HCT116 (cell line): Measurements from ENCODE around the gene ARHGEF37.

Experiments
- CBX3 ChIP-seq: IDR thresholded peaks from 2 replicates; pipeline ENCODE4 v1.6.1; 2012; ENCODE audit warnings: low read depth
- EZH2 ChIP-seq: fragments of 200-600 bp; sonication (generic); IDR thresholded peaks from 2 replicates; pipeline ENCODE4 v1.6.1; 2017; ENCODE audit warnings: antibody characterized with exemption, mixed run types
- JUND ChIP-seq: IDR thresholded peaks from 2 replicates; pipeline ENCODE4 v1.6.1; 2012
- POLR2A ChIP-seq: IDR thresholded peaks from 2 replicates; pipeline ENCODE4 v1.7.0; 2011; ENCODE audit warnings: borderline replicate concordance; ENCODE audit not compliant: insufficient read depth, insufficient read length; ENCODE audit errors: extremely low read depth
- POLR2AphosphoS5 ChIP-seq: IDR thresholded peaks from 2 replicates; pipeline ENCODE4 v1.6.1; 2011; ENCODE audit warnings: mild to moderate bottlenecking, low read depth, low read length, moderate library complexity
- SIN3A ChIP-seq: IDR thresholded peaks from 2 replicates; pipeline ENCODE4 v1.6.1; 2012; ENCODE audit warnings: low read depth
- YY1 ChIP-seq: IDR thresholded peaks from 2 replicates; pipeline ENCODE4 v1.6.1; 2011; ENCODE audit warnings: low read length, low read depth, moderate library complexity, mild to moderate bottlenecking; ENCODE audit not compliant: insufficient replicate concordance; ENCODE audit errors: extremely low read depth
- ZFX ChIP-seq: fragments of 450-650 bp; IDR thresholded peaks from 2 replicates; pipeline ENCODE4 v1.6.1; 2017
- ZNF274 ChIP-seq: fragments of 200-500 bp; sonication (Bioruptor generic); IDR thresholded peaks from 2 replicates; pipeline ENCODE4 v1.6.1; 2014; ENCODE audit warnings: mild to moderate bottlenecking, low read depth, low read length, inconsistent platforms
- TF ChIP-seq, protein P1 (sequence below), 3 experiments: fragments of 200-600 bp in 1 of 3; sonication (generic) in 1 of 3; IDR thresholded peaks in 2 of 3; conservative IDR thresholded peaks in 1 of 3; 2 replicates each; pipeline ENCODE4 v1.5.1; 2012 to 2017; ENCODE audit warnings: low read depth in 2 of 3, low read length in 2 of 3, antibody characterized with exemption in 1 of 3, borderline replicate concordance in 1 of 3, control low read depth in 1 of 3, mild to moderate bottlenecking in 1 of 3, mixed read lengths in 1 of 3, mixed run types in 1 of 3, moderate library complexity in 1 of 3; ENCODE audit not compliant: insufficient read depth in 1 of 3

DNA sequence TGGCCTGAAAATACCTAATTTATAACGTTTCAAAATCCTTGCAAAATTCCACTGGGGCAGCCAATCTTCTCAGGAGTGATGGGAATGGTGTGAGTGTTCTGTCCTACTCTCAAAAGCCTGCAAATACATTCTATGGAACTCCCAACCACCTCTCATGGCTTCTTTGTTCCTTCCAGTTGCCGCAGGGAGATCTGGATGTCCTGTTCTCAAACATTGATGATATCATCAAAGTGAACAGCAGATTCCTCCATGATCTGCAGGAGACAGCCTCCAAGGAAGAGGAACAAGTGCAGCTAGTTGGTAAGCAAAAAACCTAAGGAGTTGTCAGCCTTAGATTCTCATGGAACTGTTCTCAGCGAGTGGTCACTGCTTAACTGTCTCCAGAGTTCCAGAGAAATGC is 19.6 kb downstream of the ARHGEF37 start:
- TF ChIP-seq, protein P1, sequence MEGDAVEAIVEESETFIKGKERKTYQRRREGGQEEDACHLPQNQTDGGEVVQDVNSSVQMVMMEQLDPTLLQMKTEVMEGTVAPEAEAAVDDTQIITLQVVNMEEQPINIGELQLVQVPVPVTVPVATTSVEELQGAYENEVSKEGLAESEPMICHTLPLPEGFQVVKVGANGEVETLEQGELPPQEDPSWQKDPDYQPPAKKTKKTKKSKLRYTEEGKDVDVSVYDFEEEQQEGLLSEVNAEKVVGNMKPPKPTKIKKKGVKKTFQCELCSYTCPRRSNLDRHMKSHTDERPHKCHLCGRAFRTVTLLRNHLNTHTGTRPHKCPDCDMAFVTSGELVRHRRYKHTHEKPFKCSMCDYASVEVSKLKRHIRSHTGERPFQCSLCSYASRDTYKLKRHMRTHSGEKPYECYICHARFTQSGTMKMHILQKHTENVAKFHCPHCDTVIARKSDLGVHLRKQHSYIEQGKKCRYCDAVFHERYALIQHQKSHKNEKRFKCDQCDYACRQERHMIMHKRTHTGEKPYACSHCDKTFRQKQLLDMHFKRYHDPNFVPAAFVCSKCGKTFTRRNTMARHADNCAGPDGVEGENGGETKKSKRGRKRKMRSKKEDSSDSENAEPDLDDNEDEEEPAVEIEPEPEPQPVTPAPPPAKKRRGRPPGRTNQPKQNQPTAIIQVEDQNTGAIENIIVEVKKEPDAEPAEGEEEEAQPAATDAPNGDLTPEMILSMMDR (IDR thresholded peaks at IDR 0.05 in 2 of 3, conservative IDR thresholded peaks at IDR 0.05 in 1 of 3; ENCODE audit: borderline replicate concordance in 1 of 3, insufficient read depth in 1 of 3, low read depth in 2 of 3, low read length in 2 of 3), result no peak
- no peak for TF ChIP-seq CBX3
- no peak for TF ChIP-seq YY1
- no peak for TF ChIP-seq EZH2
- TF ChIP-seq ZFX, result no peak
- no peak for TF ChIP-seq POLR2A
- TF ChIP-seq SIN3A, result no peak
- TF ChIP-seq JUND, result no peak
- TF ChIP-seq ZNF274, result no peak
- TF ChIP-seq POLR2AphosphoS5, result no peak
